ENCODE results near the gene LRRC3B. TPM values are rescaled to one million over a fixed set of nuclear protein-coding genes. Genes with fewer than 3 reads are reported as not detected.

LRRC3B gene
- total RNA-seq, 4 donors from 2014 or later, result 0.14 to 0.16 TPM; not detected in 2

DNA sequence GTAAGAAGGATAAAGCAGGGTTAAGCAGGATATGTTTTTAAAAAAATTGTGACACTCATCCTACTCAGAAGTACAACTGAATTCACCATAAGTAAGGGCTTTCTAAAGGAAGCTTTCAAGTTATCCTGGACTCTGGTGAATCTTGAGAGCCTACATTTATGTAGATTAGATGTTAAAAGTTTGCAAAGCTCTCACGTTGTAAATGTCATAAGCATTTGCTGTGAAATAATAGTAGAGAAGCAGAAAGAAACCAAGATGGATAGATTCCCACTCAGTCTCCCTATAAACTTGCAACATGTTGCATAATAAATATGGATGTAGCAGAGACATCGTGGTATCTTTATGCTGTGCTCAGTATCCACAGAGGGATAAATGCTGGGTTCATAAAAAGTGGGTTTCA lies 77.0 kb downstream of the LRRC3B start:
- in situ Hi-C loops (cut with MboI; ENCODE audit: low pct_ligation_motif_present in 1 of 4, low pct_unique_long_range_greater_than_20kb in 1 of 4, low sequenced_read_pairs in 3 of 4), result no loop called here
- H3K9me3 ChIP-seq, result no peaks in the 10 kb centered on the region
- no peaks in the 10 kb centered on the region for H3K36me3 ChIP-seq
- TF ChIP-seq EP300 (IDR thresholded peaks at IDR 0.05; ENCODE audit: low read depth) (no peak), POLR2AphosphoS5 (IDR thresholded peaks at IDR 0.05) (no peak), POLR2A (IDR thresholded peaks at IDR 0.05) (no peak)
- TF ChIP-seq, protein P1, sequence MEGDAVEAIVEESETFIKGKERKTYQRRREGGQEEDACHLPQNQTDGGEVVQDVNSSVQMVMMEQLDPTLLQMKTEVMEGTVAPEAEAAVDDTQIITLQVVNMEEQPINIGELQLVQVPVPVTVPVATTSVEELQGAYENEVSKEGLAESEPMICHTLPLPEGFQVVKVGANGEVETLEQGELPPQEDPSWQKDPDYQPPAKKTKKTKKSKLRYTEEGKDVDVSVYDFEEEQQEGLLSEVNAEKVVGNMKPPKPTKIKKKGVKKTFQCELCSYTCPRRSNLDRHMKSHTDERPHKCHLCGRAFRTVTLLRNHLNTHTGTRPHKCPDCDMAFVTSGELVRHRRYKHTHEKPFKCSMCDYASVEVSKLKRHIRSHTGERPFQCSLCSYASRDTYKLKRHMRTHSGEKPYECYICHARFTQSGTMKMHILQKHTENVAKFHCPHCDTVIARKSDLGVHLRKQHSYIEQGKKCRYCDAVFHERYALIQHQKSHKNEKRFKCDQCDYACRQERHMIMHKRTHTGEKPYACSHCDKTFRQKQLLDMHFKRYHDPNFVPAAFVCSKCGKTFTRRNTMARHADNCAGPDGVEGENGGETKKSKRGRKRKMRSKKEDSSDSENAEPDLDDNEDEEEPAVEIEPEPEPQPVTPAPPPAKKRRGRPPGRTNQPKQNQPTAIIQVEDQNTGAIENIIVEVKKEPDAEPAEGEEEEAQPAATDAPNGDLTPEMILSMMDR (IDR thresholded peaks at IDR 0.05), result no peak
- DNase-seq, result no peak
- no peak overlapping the region for H3K27ac ChIP-seq
- WGBS, 2 donors (ENCODE audit: low coverage in 1 of 2), result 48 to 63% methylated on average over 2 of the region's 2 CpGs
- H3K27me3 ChIP-seq, result no peaks in the 10 kb centered on the region
- H3K4me1 ChIP-seq, result no peaks in the 10 kb centered on the region
- intact Hi-C loops (cut with DNase I; ENCODE audit: low total_unique reads), result no loop called here
- H3K4me3 ChIP-seq, result no peak overlapping the region

DNA sequence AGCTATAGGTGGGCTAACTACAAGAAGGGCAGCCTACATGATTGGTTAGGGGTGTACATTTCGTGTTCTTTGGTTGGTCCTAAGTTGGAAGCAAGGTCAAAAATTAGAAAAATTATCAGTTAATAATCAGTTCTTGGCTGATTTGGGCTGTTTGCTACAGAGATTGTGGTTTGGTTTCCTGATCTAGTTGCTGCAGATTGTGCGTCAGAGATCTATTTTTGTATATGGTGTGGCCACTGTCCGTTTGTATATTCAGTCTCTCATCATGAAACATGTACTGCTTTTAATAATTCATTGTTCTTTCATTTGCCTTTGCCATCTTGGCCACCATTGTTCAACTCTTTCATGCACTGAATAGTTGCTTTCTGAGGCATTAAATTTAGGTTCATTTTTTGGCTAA lies 80.9 kb downstream of the LRRC3B start:
- H3K27me3 ChIP-seq, result no peaks in the 10 kb centered on the region
- intact Hi-C loops (cut with DNase I; ENCODE audit: low total_unique reads) (no loop called here), in situ Hi-C loops (cut with MboI; ENCODE audit: low pct_ligation_motif_present in 1 of 4, low pct_unique_long_range_greater_than_20kb in 1 of 4, low sequenced_read_pairs in 3 of 4) (loop anchor here in 1 of 4 donors (25.0 kb wide), 1 partner anchor 866 kb away; no protein-coding TSS in a partner anchor)
- DNase-seq, result no peak
- 61 to 100% methylated on average over 2 to 3 of the region's 3 CpGs for WGBS, 2 donors (ENCODE audit: low coverage in 1 of 2)
- no peak for TF ChIP-seq POLR2A (IDR thresholded peaks at IDR 0.05)
- no peak for TF ChIP-seq EP300 (IDR thresholded peaks at IDR 0.05; ENCODE audit: low read depth)
- no peak for TF ChIP-seq POLR2AphosphoS5 (IDR thresholded peaks at IDR 0.05)
- TF ChIP-seq, protein P1 (IDR thresholded peaks at IDR 0.05), result no peak
- no peaks in the 10 kb centered on the region for H3K4me1 ChIP-seq
- no peak overlapping the region for H3K4me3 ChIP-seq
- H3K9me3 ChIP-seq, result no peaks in the 10 kb centered on the region
- no peaks in the 10 kb centered on the region for H3K36me3 ChIP-seq
- H3K27ac ChIP-seq, result no peak overlapping the region

DNA sequence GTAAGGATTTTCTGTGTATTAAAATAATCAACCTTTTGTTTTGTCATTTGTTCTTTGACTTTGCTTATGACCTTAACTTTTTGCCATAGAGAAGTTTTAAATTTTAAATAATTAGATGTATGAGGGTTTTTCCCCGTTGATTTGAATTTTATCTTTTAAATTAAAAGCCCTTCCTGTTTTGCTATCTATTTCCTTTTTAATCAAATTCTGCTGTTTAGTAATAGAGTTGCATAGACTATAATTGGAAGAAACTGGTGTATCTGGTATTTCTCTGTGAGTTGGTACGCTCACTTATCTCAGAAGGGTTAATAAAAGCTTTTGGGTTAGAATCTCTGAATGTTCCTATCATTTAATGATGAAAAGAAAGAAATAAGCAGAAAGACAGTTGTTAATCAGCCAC lies 82.2 kb downstream of the LRRC3B start:
- H3K9me3 ChIP-seq, result no peaks in the 10 kb centered on the region
- TF ChIP-seq, protein P1 (IDR thresholded peaks at IDR 0.05), result no peak
- H3K4me1 ChIP-seq, result no peaks in the 10 kb centered on the region
- H3K27ac ChIP-seq, result no peak overlapping the region
- intact Hi-C loops (cut with DNase I; ENCODE audit: low total_unique reads) (no loop called here), in situ Hi-C loops (cut with MboI; ENCODE audit: low pct_ligation_motif_present in 1 of 4, low pct_unique_long_range_greater_than_20kb in 1 of 4, low sequenced_read_pairs in 3 of 4) (loop anchor here in 1 of 4 donors (25.0 kb wide), 1 partner anchor 867 kb away; no protein-coding TSS in a partner anchor)
- no peak overlapping the region for H3K4me3 ChIP-seq
- H3K27me3 ChIP-seq, result no peaks in the 10 kb centered on the region
- H3K36me3 ChIP-seq, result no peaks in the 10 kb centered on the region
- 73 to 86% methylated on average over 2 of the region's 2 CpGs for WGBS, 2 donors (ENCODE audit: low coverage in 1 of 2)
- no peak for DNase-seq

DNA sequence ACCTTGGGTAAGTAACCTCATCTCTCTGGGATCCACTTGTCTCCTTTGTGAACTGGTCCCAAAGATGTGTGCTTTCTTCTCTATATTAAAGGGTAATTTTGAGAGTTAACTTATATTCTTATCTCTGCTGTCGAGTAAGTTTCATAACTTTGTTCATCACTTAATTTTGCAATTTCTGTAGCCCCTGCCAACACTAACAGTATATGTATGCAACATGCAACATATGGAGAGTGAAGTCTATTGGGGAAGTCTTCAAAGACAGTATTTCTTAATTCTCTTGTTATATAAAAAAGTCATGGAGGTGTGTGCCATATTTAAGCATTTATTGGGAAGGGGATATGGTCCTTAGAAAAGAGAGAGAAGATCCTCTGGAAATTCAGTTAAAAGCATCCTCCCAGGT lies 85.9 kb downstream of the LRRC3B start:
- in situ Hi-C loops (cut with MboI; ENCODE audit: low pct_ligation_motif_present in 1 of 4, low pct_unique_long_range_greater_than_20kb in 1 of 4, low sequenced_read_pairs in 3 of 4), result loop anchor here in 1 of 4 donors (25.0 kb wide), 1 partner anchor 871 kb away; no protein-coding TSS in a partner anchor
- 82 to 90% methylated on average over 1 of the region's 1 CpG for WGBS, 2 donors (ENCODE audit: low coverage in 1 of 2)

More for the DNA sequence above, 85.9 kb downstream of the LRRC3B start:
- no peaks in the 10 kb centered on the region for H3K27me3 ChIP-seq
- TF ChIP-seq POLR2A (IDR thresholded peaks at IDR 0.05) (no peak), POLR2AphosphoS5 (IDR thresholded peaks at IDR 0.05) (no peak), EP300 (IDR thresholded peaks at IDR 0.05; ENCODE audit: low read depth) (no peak)
- TF ChIP-seq, protein P1 (IDR thresholded peaks at IDR 0.05), result no peak
- DNase-seq, result no peak
- intact Hi-C loops (cut with DNase I; ENCODE audit: low total_unique reads), result no loop called here
- no peak overlapping the region for H3K4me3 ChIP-seq
- H3K9me3 ChIP-seq, result no peaks in the 10 kb centered on the region
- H3K4me1 ChIP-seq, result no peaks in the 10 kb centered on the region
- H3K36me3 ChIP-seq, result no peaks in the 10 kb centered on the region
- no peak overlapping the region for H3K27ac ChIP-seq
